HEK293 (cell line): ENCODE results near the gene SPTBN1.

Source experiments
- CTCF ChIA-PET: fragments of 350-600 bp; formaldehyde crosslinking; extraction: SDS; loops from one replicate; lab custom pipeline; 2021; ENCODE audit warnings: antibody characterized with exemption; lab: Yijun Ruan, JAX
- POLR2A ChIA-PET: fragments of 300-600 bp; formaldehyde crosslinking; extraction: SDS; loops from one replicate; lab custom pipeline; 2020; ENCODE audit warnings: antibody characterized with exemption, inconsistent platforms; lab: Yijun Ruan, JAX
- H3K27ac ChIP-seq: fragments of 200-500 bp; sonication (Bioruptor generic); 2 replicates; pipeline ENCODE4 v1.5.1; 2014; ENCODE audit warnings: low read depth, low read length, control low read depth, inconsistent platforms; ENCODE audit errors: extremely low read depth
- H3K36me3 ChIP-seq, 2 experiments: fragments of 200-500 bp in 1 of 2; sonication (Bioruptor generic) in 1 of 2; 1 replicate in 1 of 2; 2 replicates in 1 of 2; pipeline ENCODE4 v1.5.1; 2014 to 2017; ENCODE audit warnings: inconsistent platforms in 2 of 2, low read length in 2 of 2; ENCODE audit not compliant: control insufficient read depth in 2 of 2, insufficient read depth in 1 of 2
- H3K4me1 ChIP-seq: fragments of 200-500 bp; sonication (Bioruptor generic); 2 replicates; pipeline ENCODE4 v1.5.1; 2014; ENCODE audit warnings: mild to moderate bottlenecking, low read length, inconsistent platforms; ENCODE audit not compliant: control insufficient read depth, insufficient read depth
- H3K4me3 ChIP-seq: 2 replicates; pipeline ENCODE4 v1.5.1; 2011; ENCODE audit warnings: low read depth, mild to moderate bottlenecking, control low read depth, low read length, moderate library complexity
- H3K9me3 ChIP-seq: fragments of 200-500 bp; sonication (Bioruptor generic); 2 replicates; pipeline ENCODE4 v1.5.1; 2014; ENCODE audit warnings: low read depth, low read length, inconsistent platforms; ENCODE audit not compliant: control insufficient read depth, insufficient read depth
- EGR2 ChIP-seq: fragments of 450-650 bp; formaldehyde crosslinking; IDR thresholded peaks from 2 replicates; pipeline ENCODE4 v1.5.1; 2016; ENCODE audit warnings: low read depth, missing biosample characterization, missing genetic modification characterization
- GLI4 ChIP-seq: fragments of 450-650 bp; formaldehyde crosslinking; IDR thresholded peaks from 2 replicates; pipeline ENCODE4 v1.5.1; 2016; ENCODE audit warnings: missing biosample characterization, missing genetic modification characterization
- SCRT1 ChIP-seq: fragments of 450-650 bp; formaldehyde crosslinking; IDR thresholded peaks from 2 replicates; pipeline ENCODE4 v1.5.1; 2016; ENCODE audit warnings: missing biosample characterization, missing genetic modification characterization, borderline replicate concordance
- ZBTB21 ChIP-seq: fragments of 450-650 bp; formaldehyde crosslinking; IDR thresholded peaks from 2 replicates; pipeline ENCODE4 v1.5.1; 2017; ENCODE audit warnings: missing biosample characterization, missing genetic modification characterization
- ZNF2 ChIP-seq: fragments of 450-650 bp; formaldehyde crosslinking; IDR thresholded peaks from 2 replicates; pipeline ENCODE4 v1.5.1; 2016; ENCODE audit warnings: missing biosample characterization, missing genetic modification characterization
- ZNF211 ChIP-seq: fragments of 450-650 bp; formaldehyde crosslinking; IDR thresholded peaks from 2 replicates; pipeline ENCODE4 v1.5.1; 2016; ENCODE audit warnings: low read depth, missing biosample characterization, missing genetic modification characterization
- ZNF221 ChIP-seq: fragments of 450-650 bp; formaldehyde crosslinking; IDR thresholded peaks from 2 replicates; pipeline ENCODE4 v1.5.1; 2017; ENCODE audit warnings: missing biosample characterization, missing genetic modification characterization, borderline replicate concordance
- ZNF341 ChIP-seq: fragments of 450-650 bp; formaldehyde crosslinking; IDR thresholded peaks from 2 replicates; pipeline ENCODE4; 2016; ENCODE audit warnings: low read depth, missing biosample characterization, missing genetic modification characterization
- ZNF423 ChIP-seq: fragments of 450-650 bp; formaldehyde crosslinking; IDR thresholded peaks from 2 replicates; pipeline ENCODE4 v1.5.1; 2016; ENCODE audit warnings: missing biosample characterization, missing genetic modification characterization
- ZNF426 ChIP-seq: fragments of 450-650 bp; formaldehyde crosslinking; IDR thresholded peaks from 2 replicates; pipeline ENCODE4 v1.5.1; 2017; ENCODE audit warnings: missing biosample characterization, missing genetic modification characterization, mild to moderate bottlenecking, inconsistent platforms, moderate library complexity
- ZNF433 ChIP-seq: fragments of 450-650 bp; formaldehyde crosslinking; IDR thresholded peaks from 2 replicates; pipeline ENCODE4 v1.5.1; 2016; ENCODE audit warnings: missing biosample characterization, missing genetic modification characterization, low read depth
- ZNF510 ChIP-seq: fragments of 450-650 bp; formaldehyde crosslinking; IDR thresholded peaks from 2 replicates; pipeline ENCODE4 v1.5.1; 2018; ENCODE audit warnings: mild to moderate bottlenecking, missing genetic modification characterization, missing biosample characterization; ENCODE audit not compliant: insufficient replicate concordance
- ZNF548 ChIP-seq: fragments of 450-650 bp; formaldehyde crosslinking; IDR thresholded peaks from 2 replicates; pipeline ENCODE4 v1.5.1; 2016; ENCODE audit warnings: missing biosample characterization, missing genetic modification characterization
- ZNF600 ChIP-seq: fragments of 450-650 bp; formaldehyde crosslinking; IDR thresholded peaks from 2 replicates; pipeline ENCODE4 v1.5.1; 2016; ENCODE audit warnings: missing biosample characterization, missing genetic modification characterization
- ZNF654 ChIP-seq: fragments of 450-650 bp; formaldehyde crosslinking; IDR thresholded peaks from 2 replicates; pipeline ENCODE4 v1.5.1; 2016; ENCODE audit warnings: low read depth, missing biosample characterization, missing genetic modification characterization
- ZNF837 ChIP-seq: fragments of 450-650 bp; formaldehyde crosslinking; IDR thresholded peaks from 2 replicates; pipeline ENCODE4 v1.5.1; 2016; ENCODE audit warnings: missing biosample characterization, missing genetic modification characterization
- ZXDB ChIP-seq: fragments of 450-650 bp; formaldehyde crosslinking; IDR thresholded peaks from 2 replicates; pipeline ENCODE4 v1.5.1; 2016; ENCODE audit warnings: missing biosample characterization, missing genetic modification characterization
- TF ChIP-seq, protein P1 (sequence below): fragments of 450-650 bp; formaldehyde crosslinking; IDR thresholded peaks from 2 replicates; pipeline ENCODE4 v1.5.0; 2017; ENCODE audit warnings: missing biosample characterization, missing genetic modification characterization, borderline replicate concordance
- TF ChIP-seq, protein P2 (sequence below): fragments of 450-650 bp; IDR thresholded peaks from 2 replicates; pipeline ENCODE4 v1.5.1; 2018; ENCODE audit warnings: missing biosample characterization, mild to moderate bottlenecking, missing genetic modification characterization

The SPTBN1 gene

DNA sequence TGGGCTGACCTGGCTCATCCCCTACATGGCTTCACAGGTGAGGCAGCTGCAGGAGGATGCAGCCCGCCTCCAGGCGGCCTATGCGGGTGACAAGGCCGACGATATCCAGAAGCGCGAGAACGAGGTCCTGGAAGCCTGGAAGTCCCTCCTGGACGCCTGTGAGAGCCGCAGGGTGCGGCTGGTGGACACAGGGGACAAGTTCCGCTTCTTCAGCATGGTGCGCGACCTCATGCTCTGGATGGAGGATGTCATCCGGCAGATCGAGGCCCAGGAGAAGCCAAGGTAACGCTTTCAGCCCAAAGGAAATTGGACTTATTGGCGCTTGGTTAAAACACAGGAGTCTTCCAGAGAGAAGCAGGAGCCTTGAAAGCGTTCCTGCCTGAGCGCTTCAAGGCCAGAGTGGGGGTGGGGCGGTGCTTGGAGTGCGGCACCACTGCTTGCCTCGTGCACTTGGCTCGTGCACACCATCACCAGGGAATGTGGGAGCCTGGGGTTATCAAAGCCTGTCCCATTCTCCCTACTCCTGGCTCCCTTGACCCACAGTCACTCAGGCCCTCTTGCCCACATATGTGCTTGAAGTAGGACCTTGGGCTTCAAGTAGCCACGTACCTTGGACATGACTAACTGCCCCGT, 197.6 kb downstream of the SPTBN1 start:
- POLR2A ChIA-PET: no interaction called here
- CTCF ChIA-PET: interaction anchor here (1.6 kb wide), 1 partner anchor 12 kb away, joined by 7 read pairs; no protein-coding TSS in a partner anchor
- no peaks in the 10 kb centered on the region for H3K4me1 ChIP-seq
- H3K27ac ChIP-seq: no peak overlapping the region
- TF ChIP-seq, protein P1, sequence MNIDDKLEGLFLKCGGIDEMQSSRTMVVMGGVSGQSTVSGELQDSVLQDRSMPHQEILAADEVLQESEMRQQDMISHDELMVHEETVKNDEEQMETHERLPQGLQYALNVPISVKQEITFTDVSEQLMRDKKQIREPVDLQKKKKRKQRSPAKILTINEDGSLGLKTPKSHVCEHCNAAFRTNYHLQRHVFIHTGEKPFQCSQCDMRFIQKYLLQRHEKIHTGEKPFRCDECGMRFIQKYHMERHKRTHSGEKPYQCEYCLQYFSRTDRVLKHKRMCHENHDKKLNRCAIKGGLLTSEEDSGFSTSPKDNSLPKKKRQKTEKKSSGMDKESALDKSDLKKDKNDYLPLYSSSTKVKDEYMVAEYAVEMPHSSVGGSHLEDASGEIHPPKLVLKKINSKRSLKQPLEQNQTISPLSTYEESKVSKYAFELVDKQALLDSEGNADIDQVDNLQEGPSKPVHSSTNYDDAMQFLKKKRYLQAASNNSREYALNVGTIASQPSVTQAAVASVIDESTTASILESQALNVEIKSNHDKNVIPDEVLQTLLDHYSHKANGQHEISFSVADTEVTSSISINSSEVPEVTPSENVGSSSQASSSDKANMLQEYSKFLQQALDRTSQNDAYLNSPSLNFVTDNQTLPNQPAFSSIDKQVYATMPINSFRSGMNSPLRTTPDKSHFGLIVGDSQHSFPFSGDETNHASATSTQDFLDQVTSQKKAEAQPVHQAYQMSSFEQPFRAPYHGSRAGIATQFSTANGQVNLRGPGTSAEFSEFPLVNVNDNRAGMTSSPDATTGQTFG (tag by site-specific recombination): no peak
- TF ChIP-seq ZNF600 (tag by site-specific recombination) (no peak), ZXDB (tag by site-specific recombination) (no peak), ZNF2 (tag by site-specific recombination) (no peak), ZNF221 (no peak), GLI4 (no peak), ZNF548 (tag by site-specific recombination) (no peak), ZNF433 (tag by site-specific recombination) (no peak), ZNF654 (tag by site-specific recombination) (no peak), ZNF423 (tag by site-specific recombination) (no peak), ZNF211 (no peak), ZNF510 (tag by site-specific recombination) (no peak), ZBTB21 (tag by site-specific recombination) (no peak), EGR2 (tag by site-specific recombination) (no peak), SCRT1 (tag by site-specific recombination) (no peak)
- TF ChIP-seq, protein P2, sequence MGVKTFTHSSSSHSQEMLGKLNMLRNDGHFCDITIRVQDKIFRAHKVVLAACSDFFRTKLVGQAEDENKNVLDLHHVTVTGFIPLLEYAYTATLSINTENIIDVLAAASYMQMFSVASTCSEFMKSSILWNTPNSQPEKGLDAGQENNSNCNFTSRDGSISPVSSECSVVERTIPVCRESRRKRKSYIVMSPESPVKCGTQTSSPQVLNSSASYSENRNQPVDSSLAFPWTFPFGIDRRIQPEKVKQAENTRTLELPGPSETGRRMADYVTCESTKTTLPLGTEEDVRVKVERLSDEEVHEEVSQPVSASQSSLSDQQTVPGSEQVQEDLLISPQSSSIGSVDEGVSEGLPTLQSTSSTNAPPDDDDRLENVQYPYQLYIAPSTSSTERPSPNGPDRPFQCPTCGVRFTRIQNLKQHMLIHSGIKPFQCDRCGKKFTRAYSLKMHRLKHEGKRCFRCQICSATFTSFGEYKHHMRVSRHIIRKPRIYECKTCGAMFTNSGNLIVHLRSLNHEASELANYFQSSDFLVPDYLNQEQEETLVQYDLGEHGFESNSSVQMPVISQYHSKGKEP (tag by site-specific recombination): no peak
- TF ChIP-seq, all 188 proteins: peak for 0
- Histone ChIP-seq H3K36me3 (peaks cover 26 to 98% of the 10 kb centered on the region in 2 experiments; a peak in 2 of 3 replicates), H3K9me3 (no peaks in the 10 kb centered on the region), H3K4me3 (no peak overlapping the region)

DNA sequence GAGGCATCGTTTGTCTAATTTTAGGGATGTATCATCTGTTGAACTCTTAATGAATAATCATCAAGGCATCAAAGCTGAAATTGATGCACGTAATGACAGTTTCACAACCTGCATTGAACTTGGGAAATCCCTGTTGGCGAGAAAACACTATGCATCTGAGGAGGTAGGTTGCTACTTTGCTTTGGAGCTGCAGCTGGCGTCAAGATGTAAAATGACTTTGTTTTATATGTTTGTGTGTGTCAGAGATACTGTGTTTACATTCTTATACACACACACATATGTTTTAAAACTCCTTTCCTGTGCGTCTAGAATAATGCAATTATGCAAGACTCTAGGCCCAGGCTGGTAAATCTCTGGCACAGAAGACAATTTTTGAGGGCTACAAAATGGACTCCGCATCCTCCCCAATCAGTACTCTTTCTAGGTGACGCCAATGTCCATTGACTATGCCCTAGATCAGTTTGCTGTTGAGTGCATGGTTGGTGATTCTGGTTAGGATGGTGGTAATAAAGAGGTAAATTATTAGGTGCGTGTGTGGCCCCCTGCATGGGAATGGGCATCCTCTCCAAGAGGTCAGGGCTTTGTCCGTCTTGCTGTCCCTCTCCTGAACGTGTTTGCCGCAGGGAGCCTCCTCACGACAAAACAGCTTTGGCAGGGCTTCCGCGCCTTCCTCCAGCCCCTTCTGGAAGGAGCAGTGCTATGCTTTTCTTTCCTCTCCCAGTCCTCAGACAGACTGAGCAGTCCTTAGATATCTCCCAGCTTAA, 199.1 kb downstream of the SPTBN1 start:
- Histone ChIP-seq H3K4me3 (no peak overlapping the region), H3K4me1 (no peaks in the 10 kb centered on the region), H3K27ac (no peak overlapping the region), H3K36me3 (peaks cover 15 to 98% of the 10 kb centered on the region in 2 experiments; a peak in 2 of 3 replicates), H3K9me3 (no peaks in the 10 kb centered on the region)
- CTCF ChIA-PET: interaction anchor here (0.6 to 3.9 kb wide), 4 partner anchors 11 to 78 kb away, joined by 3 to 22 read pairs (median 3); no protein-coding TSS in a partner anchor
- POLR2A ChIA-PET: no interaction called here
- TF ChIP-seq ZNF341 (tag by site-specific recombination) (no peak), ZNF837 (tag by site-specific recombination) (no peak), ZNF426 (tag by site-specific recombination) (no peak)
- TF ChIP-seq, all 188 proteins: peak for 0
